ENCODE results near the gene A4GALT.
"Not testable (repeated sequence)": the region's sequence is repeated elsewhere in the genome, so short reads cannot be mapped to it uniquely, and the experiment has no call there.

A4GALT gene

DNA sequence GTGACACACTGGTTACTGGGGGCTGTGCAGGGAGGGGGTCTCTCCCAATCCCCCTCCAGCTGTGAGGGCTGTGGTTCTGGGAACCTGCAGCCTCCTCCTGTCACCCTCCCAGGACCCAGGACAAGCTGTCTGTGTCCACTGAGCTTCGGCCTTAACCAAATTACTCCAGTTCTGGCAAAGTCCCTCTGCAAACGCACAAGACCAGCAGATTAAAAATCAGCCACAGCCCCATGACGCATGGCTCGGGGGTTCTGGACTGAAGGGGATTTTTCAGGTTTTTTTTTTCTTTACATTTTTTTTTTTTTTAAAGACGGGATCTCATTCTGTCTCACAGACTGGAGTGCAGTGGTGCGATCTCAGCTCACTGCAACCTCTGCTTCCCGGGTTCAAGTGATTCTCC lies 32.2 kb upstream of the A4GALT start:
- Histone ChIP-seq H3K4me3 (ENCODE audit: severe bottlenecking) (no peak overlapping the region), H3K27me3 (ENCODE audit: insufficient read depth, poor library complexity, severe bottlenecking) (no peaks in the 10 kb centered on the region), H3K27ac (ENCODE audit: poor library complexity, severe bottlenecking) (no peak overlapping the region), H3K9me3 (ENCODE audit: severe bottlenecking) (no peaks in the 10 kb centered on the region), H3K4me1 (ENCODE audit: insufficient read depth, poor library complexity, severe bottlenecking) (peaks cover 33% of the 10 kb centered on the region), H3K36me3 (ENCODE audit: low read depth) (no peaks in the 10 kb centered on the region)
- DNase-seq (ENCODE audit: low spot score) (no peak), ATAC-seq (ENCODE audit: low read depth) (no peak)
- TF ChIP-seq, protein P1, sequence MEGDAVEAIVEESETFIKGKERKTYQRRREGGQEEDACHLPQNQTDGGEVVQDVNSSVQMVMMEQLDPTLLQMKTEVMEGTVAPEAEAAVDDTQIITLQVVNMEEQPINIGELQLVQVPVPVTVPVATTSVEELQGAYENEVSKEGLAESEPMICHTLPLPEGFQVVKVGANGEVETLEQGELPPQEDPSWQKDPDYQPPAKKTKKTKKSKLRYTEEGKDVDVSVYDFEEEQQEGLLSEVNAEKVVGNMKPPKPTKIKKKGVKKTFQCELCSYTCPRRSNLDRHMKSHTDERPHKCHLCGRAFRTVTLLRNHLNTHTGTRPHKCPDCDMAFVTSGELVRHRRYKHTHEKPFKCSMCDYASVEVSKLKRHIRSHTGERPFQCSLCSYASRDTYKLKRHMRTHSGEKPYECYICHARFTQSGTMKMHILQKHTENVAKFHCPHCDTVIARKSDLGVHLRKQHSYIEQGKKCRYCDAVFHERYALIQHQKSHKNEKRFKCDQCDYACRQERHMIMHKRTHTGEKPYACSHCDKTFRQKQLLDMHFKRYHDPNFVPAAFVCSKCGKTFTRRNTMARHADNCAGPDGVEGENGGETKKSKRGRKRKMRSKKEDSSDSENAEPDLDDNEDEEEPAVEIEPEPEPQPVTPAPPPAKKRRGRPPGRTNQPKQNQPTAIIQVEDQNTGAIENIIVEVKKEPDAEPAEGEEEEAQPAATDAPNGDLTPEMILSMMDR (IDR thresholded peaks at IDR 0.05; ENCODE audit: poor library complexity, severe bottlenecking) = no peak

GRCh38 chr22:42752230-42752746 lies 31.6 kb upstream of the A4GALT start:
- TF ChIP-seq, protein P1 (IDR thresholded peaks at IDR 0.05; ENCODE audit: poor library complexity, severe bottlenecking) = no peak
- ATAC-seq (ENCODE audit: low read depth) (no peak), DNase-seq (ENCODE audit: low spot score) (no peak)
- no peaks in the 10 kb centered on the region for H3K36me3 ChIP-seq (ENCODE audit: low read depth)
- H3K27me3 ChIP-seq (ENCODE audit: insufficient read depth, poor library complexity, severe bottlenecking) = no peaks in the 10 kb centered on the region
- H3K27ac ChIP-seq (ENCODE audit: poor library complexity, severe bottlenecking) = no peak overlapping the region
- no peaks in the 10 kb centered on the region for H3K9me3 ChIP-seq (ENCODE audit: severe bottlenecking)
- peaks cover 39% of the 10 kb centered on the region for H3K4me1 ChIP-seq (ENCODE audit: insufficient read depth, poor library complexity, severe bottlenecking)
- no peak overlapping the region for H3K4me3 ChIP-seq (ENCODE audit: severe bottlenecking)

DNA sequence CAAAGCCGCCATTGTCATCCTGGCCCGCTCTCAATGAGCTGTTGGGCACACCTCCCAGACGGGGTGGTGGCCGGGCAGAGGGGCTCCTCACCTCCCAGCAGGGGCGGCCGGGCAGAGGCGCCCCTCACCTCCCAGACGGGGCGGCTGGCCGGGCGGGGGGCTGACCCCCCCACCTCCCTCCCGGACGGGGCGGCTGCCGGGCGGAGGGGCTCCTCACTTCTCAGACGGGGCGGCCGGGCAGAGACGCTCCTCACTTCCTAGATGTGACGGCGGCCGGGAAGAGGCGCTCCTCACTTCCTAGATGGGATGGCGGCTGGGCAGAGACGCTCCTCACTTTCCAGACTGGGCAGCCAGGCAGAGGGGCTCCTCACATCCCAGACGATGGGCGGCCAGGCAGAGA lies 29.8 kb upstream of the A4GALT start:
- not testable (repeated sequence) for H3K36me3 ChIP-seq (ENCODE audit: low read depth); H3K9me3 ChIP-seq (ENCODE audit: severe bottlenecking); DNase-seq (ENCODE audit: low spot score); H3K27ac ChIP-seq (ENCODE audit: poor library complexity, severe bottlenecking); H3K4me3 ChIP-seq (ENCODE audit: severe bottlenecking); H3K27me3 ChIP-seq (ENCODE audit: insufficient read depth, poor library complexity, severe bottlenecking); ATAC-seq (ENCODE audit: low read depth)
- H3K4me1 ChIP-seq (ENCODE audit: insufficient read depth, poor library complexity, severe bottlenecking) = peaks cover 33% of the 10 kb centered on the region

DNA sequence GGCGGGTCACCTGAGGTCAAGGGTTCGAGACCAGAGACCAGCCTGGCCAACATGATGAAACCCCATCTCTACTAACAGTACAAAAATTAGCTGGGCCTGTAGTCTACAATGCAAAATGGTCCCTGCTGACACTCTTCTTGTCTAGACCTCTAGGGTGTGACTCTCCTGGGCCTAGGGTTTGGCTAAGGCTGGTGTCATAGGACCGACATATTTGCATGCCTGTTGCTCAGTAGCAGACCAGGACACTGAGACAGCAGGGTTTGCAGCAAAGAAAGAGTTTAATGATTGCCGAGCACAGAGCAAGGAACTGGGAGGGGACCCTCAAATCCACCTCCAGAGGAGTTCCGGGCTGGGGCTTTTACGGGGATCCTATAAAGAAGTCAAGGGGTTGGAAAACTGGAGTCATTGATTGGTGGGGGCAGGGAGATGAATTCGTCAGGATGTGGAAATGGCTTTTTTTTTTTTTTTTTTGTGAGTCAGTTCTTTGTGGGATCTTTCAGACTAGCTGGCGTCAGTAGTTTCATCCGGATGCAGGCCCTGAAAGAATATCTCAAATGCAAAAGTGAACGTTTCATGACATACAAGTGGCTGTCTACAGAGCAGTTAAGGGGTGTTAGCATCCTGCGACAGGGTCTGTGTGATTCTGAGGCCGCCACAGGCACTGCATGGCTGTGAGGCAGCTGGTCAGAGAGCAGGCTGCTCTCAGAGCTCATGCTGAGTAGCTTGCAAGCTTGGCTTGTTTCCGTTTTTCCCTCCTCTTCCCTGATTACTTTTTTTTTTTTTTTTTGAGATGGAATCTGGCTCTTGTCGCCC lies 27.2 kb upstream of the A4GALT start:
- Histone ChIP-seq H3K4me1 (ENCODE audit: insufficient read depth, poor library complexity, severe bottlenecking) (peaks cover 43% of the 10 kb centered on the region), H3K36me3 (ENCODE audit: low read depth) (no peaks in the 10 kb centered on the region), H3K9me3 (ENCODE audit: severe bottlenecking) (no peaks in the 10 kb centered on the region), H3K27ac (ENCODE audit: poor library complexity, severe bottlenecking) (peak overlapping the region; percentile 78), H3K4me3 (ENCODE audit: severe bottlenecking) (no peak overlapping the region), H3K27me3 (ENCODE audit: insufficient read depth, poor library complexity, severe bottlenecking) (no peaks in the 10 kb centered on the region)
- peak; percentile 13; the same call in 1 of the 3 replicates for ATAC-seq (ENCODE audit: low read depth)
- no peak for DNase-seq (ENCODE audit: low spot score)
- TF ChIP-seq, protein P1 (IDR thresholded peaks at IDR 0.05; ENCODE audit: poor library complexity, severe bottlenecking) = no peak

DNA sequence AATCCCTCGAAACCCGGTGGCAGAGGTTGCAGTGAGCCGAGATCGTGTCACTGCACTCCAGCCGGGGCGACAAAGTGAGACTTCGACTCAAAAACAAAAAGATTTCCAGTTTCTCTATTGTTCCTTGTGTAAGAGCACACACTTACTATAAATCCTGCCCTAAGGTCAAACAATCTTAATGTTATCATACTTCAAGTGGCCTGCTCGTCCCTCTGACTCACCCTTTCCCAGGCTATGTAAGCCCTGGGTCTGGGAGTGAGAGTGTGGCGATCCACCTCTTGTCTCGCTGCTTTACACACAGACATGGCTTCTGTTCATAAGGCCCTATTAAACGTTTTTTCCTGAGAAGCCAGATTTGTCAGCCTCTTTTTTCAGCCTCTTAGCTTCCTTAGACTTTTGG lies 24.4 kb upstream of the A4GALT start:
- ATAC-seq (ENCODE audit: low read depth) (peak; percentile 57; the same call in 2 of the 3 replicates), DNase-seq (ENCODE audit: low spot score) (no peak)
- Histone ChIP-seq H3K27ac (ENCODE audit: poor library complexity, severe bottlenecking) (peak overlapping the region; percentile 49), H3K4me1 (ENCODE audit: insufficient read depth, poor library complexity, severe bottlenecking) (peaks cover 49% of the 10 kb centered on the region), H3K27me3 (ENCODE audit: insufficient read depth, poor library complexity, severe bottlenecking) (no peaks in the 10 kb centered on the region), H3K9me3 (ENCODE audit: severe bottlenecking) (no peaks in the 10 kb centered on the region), H3K4me3 (ENCODE audit: severe bottlenecking) (no peak overlapping the region), H3K36me3 (ENCODE audit: low read depth) (no peaks in the 10 kb centered on the region)
- TF ChIP-seq, protein P1 (IDR thresholded peaks at IDR 0.05; ENCODE audit: poor library complexity, severe bottlenecking) = no peak
